GM10847 (cell line): ENCODE data around the gene PRKAA2.

ENCODE experiments used
- POLR2A ChIP-seq: IDR thresholded peaks from 2 replicates; pipeline ENCODE4 v1.6.1; 2011; ENCODE audit not compliant: insufficient read length; ENCODE audit errors: extremely low read depth

Gene PRKAA2

DNA sequence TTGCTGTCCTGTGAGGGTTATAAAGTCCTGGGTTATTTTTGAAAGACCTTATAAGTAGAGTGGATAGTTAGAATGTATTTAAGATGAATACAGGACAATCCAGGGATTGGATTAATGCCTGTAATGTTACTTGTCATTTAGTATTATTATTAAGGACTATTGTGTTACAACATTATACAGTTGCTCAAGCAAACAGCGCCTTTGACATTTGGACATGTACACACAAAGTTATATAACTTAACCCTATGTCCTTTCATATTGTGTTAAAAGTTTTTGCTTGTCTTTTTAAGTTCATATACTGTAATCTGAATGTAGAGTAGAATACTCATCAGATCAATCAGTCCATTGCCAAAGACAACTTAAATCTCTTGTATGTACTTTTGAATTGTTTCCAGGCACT is 2.0 kb downstream of the PRKAA2 start:
- no peak for TF ChIP-seq POLR2A

DNA sequence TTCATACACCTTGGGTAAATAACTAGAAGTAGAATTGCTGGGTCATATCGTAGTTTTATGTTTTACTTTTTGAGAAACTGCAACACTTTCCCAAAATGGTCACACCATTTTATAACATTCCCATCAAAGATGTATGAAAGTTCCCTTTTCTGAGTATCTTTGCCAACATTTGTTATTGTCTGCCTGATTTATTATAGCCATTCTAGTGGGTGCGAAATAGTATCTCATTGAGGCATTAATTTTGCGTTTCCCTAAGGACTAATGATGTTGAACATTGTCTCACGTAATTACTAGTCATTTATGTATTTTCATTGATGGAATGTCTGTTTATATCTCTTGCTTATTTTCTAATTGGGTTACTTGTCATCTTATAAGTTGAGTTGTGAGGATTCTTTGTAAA is 3.4 kb downstream of the PRKAA2 start:
- TF ChIP-seq POLR2A: no peak

GRCh38 chr1:56654126-56654923 is 9.2 kb downstream of the PRKAA2 start:
- no peak for TF ChIP-seq POLR2A

GRCh38 chr1:56655991-56656613 is 11.0 kb downstream of the PRKAA2 start:
- TF ChIP-seq POLR2A: no peak

DNA sequence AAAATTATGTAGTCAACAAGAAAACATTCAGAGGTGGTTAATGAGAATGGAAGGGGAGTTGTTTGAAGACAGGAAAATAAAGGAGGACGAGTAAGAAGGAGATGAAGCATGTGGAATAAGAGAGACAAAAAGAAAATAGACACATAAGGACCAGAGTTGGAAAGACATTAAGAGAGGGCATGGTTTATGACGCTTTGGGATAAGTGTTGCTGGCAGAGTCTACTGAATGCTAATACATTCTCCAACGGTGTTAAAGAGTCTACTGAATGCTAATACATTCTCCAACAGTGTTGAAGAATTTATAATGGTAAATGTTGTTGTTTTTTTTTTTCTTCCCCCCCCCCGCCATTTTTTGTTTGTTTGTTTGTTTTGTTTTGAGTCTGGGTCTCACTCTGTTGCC is 13.1 kb downstream of the PRKAA2 start:
- no peak for TF ChIP-seq POLR2A

- TF ChIP-seq POLR2A: no peak
These were observed 15.2 kb downstream of the PRKAA2 start for GRCh38 chr1:56660293-56660692.

DNA sequence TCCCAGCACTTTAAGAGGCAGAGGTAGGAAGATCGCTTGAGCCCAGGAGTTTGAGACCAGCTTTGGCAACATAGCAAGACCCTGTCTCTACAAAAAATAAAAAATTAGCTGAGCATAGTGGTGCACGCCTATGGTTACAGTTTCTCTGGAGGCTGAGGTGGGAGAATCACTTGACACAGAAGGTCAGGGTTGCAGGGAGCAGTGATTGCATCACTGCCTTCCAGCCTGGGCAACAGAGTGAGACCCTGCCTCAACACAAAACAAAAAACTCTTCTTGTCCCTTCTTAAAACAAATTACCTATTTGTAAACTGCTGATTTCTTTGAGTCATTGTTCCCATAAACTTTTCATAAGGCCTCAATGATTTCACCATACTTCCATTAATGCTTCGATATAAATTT is 18.7 kb downstream of the PRKAA2 start:
- no peak for TF ChIP-seq POLR2A

GRCh38 chr1:56665384-56665783 is 20.3 kb downstream of the PRKAA2 start:
- TF ChIP-seq POLR2A: no peak

GRCh38 chr1:56666112-56666608 is 21.0 kb downstream of the PRKAA2 start:
- TF ChIP-seq POLR2A: no peak

- no peak for TF ChIP-seq POLR2A
These were observed 25.2 kb downstream of the PRKAA2 start for GRCh38 chr1:56670350-56670749.

GRCh38 chr1:56671085-56671484 is 26.0 kb downstream of the PRKAA2 start:
- no peak for TF ChIP-seq POLR2A

- TF ChIP-seq POLR2A: no peak
These were observed 26.4 kb downstream of the PRKAA2 start for GRCh38 chr1:56671542-56671941.

DNA sequence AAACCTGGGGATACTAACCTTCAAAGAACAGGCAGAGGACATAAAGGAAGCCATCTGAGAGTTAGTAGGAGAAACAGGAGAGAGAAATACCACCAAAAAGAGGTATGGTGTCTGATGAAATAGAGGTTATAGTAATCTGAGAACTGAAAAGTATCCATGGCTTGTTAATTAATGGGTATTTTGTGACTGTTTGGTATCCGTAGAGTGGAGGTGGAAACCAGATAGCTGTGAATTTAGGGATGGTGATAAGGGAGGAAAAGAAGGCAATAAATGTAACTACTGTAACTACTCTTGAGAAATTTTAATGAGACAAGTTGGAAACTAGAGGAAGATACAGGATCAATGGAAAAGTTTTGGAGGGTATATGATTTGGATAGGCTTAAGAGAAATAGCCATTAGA is 27.5 kb downstream of the PRKAA2 start:
- no peak for TF ChIP-seq POLR2A

DNA sequence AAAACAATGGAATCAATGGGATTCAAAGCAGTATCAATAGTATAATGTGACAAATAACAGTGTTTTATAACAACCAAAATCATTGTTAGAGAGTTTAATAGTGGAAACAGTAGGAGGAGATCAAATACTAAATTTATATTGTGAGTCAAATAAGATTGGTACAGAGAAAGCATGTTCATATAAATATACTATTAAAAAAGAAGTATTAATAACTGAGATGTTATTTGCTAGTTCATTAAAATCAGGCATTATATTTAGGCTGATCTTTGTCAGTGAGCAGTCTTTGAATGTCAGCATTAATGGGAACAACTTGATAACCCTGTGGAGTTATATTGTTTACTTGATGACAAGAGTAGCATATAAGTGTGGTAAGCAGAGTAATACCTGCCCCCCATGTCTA is 30.6 kb downstream of the PRKAA2 start:
- TF ChIP-seq POLR2A: no peak

DNA sequence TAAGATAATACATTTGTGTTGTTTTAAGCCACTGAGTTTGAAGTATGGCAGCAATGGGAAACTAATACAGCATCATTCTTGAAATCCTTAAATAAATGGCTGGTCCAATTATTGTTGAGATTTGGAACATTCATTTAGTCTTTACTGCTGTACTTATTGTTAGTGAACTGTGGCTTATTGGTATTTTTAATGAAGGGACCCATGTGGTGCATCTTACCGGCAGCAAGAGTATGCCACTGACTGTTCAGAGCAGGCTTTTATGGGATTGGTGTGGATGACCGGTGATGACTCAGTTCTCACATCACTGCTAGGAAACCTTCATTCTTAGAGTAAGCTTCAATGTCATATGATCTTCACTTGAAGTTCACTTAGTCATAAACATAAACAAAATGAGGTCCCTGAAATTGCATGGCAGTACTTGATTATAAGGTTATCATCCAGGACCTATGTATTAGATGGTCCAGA is 31.5 kb downstream of the PRKAA2 start:
- TF ChIP-seq POLR2A: no peak

DNA sequence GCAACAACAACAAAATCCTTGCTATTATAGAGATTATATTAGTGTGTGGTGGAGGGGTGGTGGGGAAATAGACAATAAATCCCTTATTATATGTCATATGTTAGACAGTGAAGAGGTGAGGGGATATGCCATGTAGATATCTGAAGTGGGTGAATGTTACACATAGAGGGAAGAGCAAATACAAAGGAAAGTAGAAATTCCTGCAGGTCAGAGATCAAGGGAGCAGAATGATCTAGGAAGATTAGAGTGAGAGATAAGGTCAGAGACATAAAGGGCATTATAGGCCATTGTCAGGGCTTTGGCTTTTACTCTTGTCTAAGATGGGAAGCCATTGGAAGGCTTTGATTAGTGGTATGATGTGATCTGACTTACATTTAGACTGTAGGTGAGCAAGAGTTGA is 38.5 kb downstream of the PRKAA2 start:
- no peak for TF ChIP-seq POLR2A
